Esophagus muscularis mucosa (tissue), 3 donors: Measurements from ENCODE around the gene ZNF362.

Source experiments
- CTCF ChIP-seq, 3 experiments: fragments of 200-600 bp in 2 of 3; fragments of 450-650 bp in 1 of 3; sonication (generic) in 2 of 3; IDR thresholded peaks; one replicate each; pipeline ENCODE4 v1.5.1; 2017 to 2019; ENCODE audit warnings: antibody characterized with exemption in 3 of 3, mild to moderate bottlenecking in 2 of 3, moderate library complexity in 1 of 3
- POLR2AphosphoS5 ChIP-seq, 2 donors: sonication (generic); formaldehyde crosslinking; IDR thresholded peaks; one replicate each; pipeline ENCODE4 v1.6.1; 2017; ENCODE audit warnings: antibody characterized with exemption in 2 of 2

GRCh38 chr1:33312413-33312749 lies 56.1 kb downstream of the ZNF362 start:
- TF ChIP-seq POLR2AphosphoS5 (IDR thresholded peaks at IDR 0.05) (no peak), CTCF (IDR thresholded peaks at IDR 0.05) (no peak)
